Endothelial cell (in vitro differentiated cells): Measurements from ENCODE around the gene LYL1. TPM values are rescaled to one million over a fixed set of nuclear protein-coding genes. Genes with fewer than 3 reads are reported as not detected.

ENCODE experiments used
- DNase-seq: peaks from one replicate; pipeline ENCODE4 v3.0.0; 2021; ENCODE audit warnings: low spot score
- H3K27ac Mint-ChIP-seq: one replicate; pipeline ENCODE4 v1.8.0; 2021; ENCODE audit warnings: mixed read lengths, inconsistent platforms; ENCODE audit not compliant: unreplicated experiment
- H3K27me3 Mint-ChIP-seq: one replicate; pipeline ENCODE4 v1.8.0; 2021; ENCODE audit warnings: mild to moderate bottlenecking, moderate library complexity, mixed read lengths, inconsistent platforms; ENCODE audit not compliant: unreplicated experiment
- H3K36me3 Mint-ChIP-seq: one replicate; pipeline ENCODE4 v1.8.0; 2021; ENCODE audit warnings: mild to moderate bottlenecking, low read depth, mixed read lengths, inconsistent platforms; ENCODE audit not compliant: unreplicated experiment
- H3K4me1 Mint-ChIP-seq: one replicate; pipeline ENCODE4 v1.8.0; 2021; ENCODE audit warnings: mild to moderate bottlenecking, mixed read lengths, inconsistent platforms; ENCODE audit not compliant: unreplicated experiment
- H3K4me3 Mint-ChIP-seq: one replicate; pipeline ENCODE4 v1.8.0; 2021; ENCODE audit warnings: mild to moderate bottlenecking, mixed read lengths, inconsistent platforms; ENCODE audit not compliant: unreplicated experiment
- H3K9me3 Mint-ChIP-seq: one replicate; pipeline ENCODE4 v1.8.0; 2021; ENCODE audit warnings: mixed read lengths, inconsistent platforms; ENCODE audit not compliant: unreplicated experiment
- CTCF ChIP-seq: fragments of 200-600 bp; sonication (generic); IDR thresholded peaks from one replicate; pipeline ENCODE4 v1.5.0; 2021; ENCODE audit warnings: antibody characterized with exemption; ENCODE audit not compliant: unreplicated experiment
- total RNA-seq: library from RNA; stranded (reverse); fragmentation: NEBNext Ultra II Directional; extraction: Animal tissue kit (Norgen Biotek cat#: 25700); gene quantifications from one replicate; pipeline ENCODE4 v1.2.1, GENCODE V29; 2021; ENCODE audit not compliant: unreplicated experiment

LYL1 gene
- total RNA-seq, 1 donor from 2014 or later, result 68.6 TPM

GRCh38 chr19:13089139-13089856 lies 13.4 kb downstream of the LYL1 start:
- H3K27ac Mint-ChIP-seq, result no peak overlapping the region
- TF ChIP-seq CTCF, result peak; percentile 43
- H3K4me1 Mint-ChIP-seq, result peaks cover 8% of the 10 kb centered on the region
- DNase-seq, result no peak
- no peak overlapping the region for H3K4me3 Mint-ChIP-seq
- peaks cover 10% of the 10 kb centered on the region for H3K27me3 Mint-ChIP-seq
- H3K9me3 Mint-ChIP-seq, result no peaks in the 10 kb centered on the region
- peaks cover 19% of the 10 kb centered on the region for H3K36me3 Mint-ChIP-seq

- Mint-ChIP-seq H3K4me3 (no peak overlapping the region), H3K4me1 (peaks cover 8% of the 10 kb centered on the region), H3K27ac (no peak overlapping the region), H3K27me3 (peaks cover 10% of the 10 kb centered on the region), H3K36me3 (peaks cover 19% of the 10 kb centered on the region), H3K9me3 (no peaks in the 10 kb centered on the region)
- TF ChIP-seq CTCF, result no peak
- DNase-seq, result no peak
These were observed 14.7 kb downstream of the LYL1 start for GRCh38 chr19:13087795-13088537.

- Mint-ChIP-seq H3K4me3 (no peak overlapping the region), H3K4me1 (peaks cover 8% of the 10 kb centered on the region), H3K27ac (no peak overlapping the region), H3K27me3 (peaks cover 11% of the 10 kb centered on the region), H3K36me3 (peaks cover 19% of the 10 kb centered on the region), H3K9me3 (no peaks in the 10 kb centered on the region)
- no peak for DNase-seq
- no peak for TF ChIP-seq CTCF
These were observed 15.4 kb downstream of the LYL1 start for GRCh38 chr19:13087295-13087694.

- no peak for DNase-seq
- peaks cover 19% of the 10 kb centered on the region for H3K36me3 Mint-ChIP-seq
- peaks cover 9% of the 10 kb centered on the region for H3K27me3 Mint-ChIP-seq
- peak overlapping the region; percentile 38 for H3K4me3 Mint-ChIP-seq
- no peak overlapping the region for H3K27ac Mint-ChIP-seq
- no peak for TF ChIP-seq CTCF
- H3K4me1 Mint-ChIP-seq, result peaks cover 11% of the 10 kb centered on the region
- no peaks in the 10 kb centered on the region for H3K9me3 Mint-ChIP-seq
These were observed 16.3 kb downstream of the LYL1 start for GRCh38 chr19:13086341-13086740.

- Mint-ChIP-seq H3K4me3 (no peak overlapping the region), H3K4me1 (peaks cover 11% of the 10 kb centered on the region), H3K27me3 (peaks cover 9% of the 10 kb centered on the region), H3K36me3 (peaks cover 19% of the 10 kb centered on the region), H3K9me3 (no peaks in the 10 kb centered on the region), H3K27ac (peak overlapping the region; percentile 39)
- no peak for TF ChIP-seq CTCF
- no peak for DNase-seq
These were observed 17.0 kb downstream of the LYL1 start for GRCh38 chr19:13085666-13086065.
